D341Med (cell line): ENCODE measurements around the gene AP3M1.

Experiments used
- DNase-seq: peaks from one replicate; pipeline ENCODE4 v3.0.0; 2012; ENCODE audit warnings: low spot score

The AP3M1 gene

GRCh38 chr10:74079936-74080590, 70.6 kb downstream of the AP3M1 start:
- no peak for DNase-seq

DNA sequence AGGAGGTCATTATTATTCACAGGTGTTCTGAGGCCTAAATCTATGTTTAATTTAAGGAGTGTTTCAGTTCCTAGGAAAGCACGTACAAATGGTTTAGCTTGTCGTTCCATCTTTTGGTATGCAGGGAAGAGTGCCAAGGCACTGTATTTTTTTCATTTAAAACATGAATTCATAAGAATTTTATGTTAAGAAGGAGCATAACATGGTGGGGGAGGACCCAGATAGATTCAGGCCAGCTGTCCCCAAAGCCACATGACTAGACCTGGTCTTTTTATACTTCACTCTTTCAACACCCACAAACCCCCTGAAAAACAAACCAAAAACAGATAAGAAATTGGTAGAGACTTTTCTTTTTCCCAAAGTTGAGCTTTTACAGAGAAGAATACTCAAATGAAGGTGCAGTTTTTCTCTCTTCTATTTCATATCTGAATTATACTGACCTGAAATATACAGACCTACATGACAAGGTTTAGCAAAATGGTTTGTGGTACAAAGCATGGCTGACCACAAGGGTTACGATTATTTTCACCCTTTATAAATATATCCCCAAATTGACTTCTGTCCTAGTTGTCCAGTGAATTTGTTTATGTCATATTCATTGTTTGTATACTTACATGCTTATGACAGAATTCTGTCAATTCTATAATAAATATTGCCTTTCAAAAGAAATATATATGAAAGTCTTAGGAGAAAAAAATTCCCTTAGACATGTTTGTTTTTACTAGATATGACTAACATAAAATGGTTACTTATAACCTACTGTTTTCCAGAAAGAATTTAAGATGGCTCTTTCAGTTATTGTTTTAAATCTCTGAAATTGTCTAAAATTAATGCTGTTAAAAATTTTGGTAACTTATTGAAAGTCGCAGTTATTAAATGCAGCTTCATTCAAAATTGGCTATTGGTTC, 71.3 kb downstream of the AP3M1 start:
- DNase-seq = no peak

DNA sequence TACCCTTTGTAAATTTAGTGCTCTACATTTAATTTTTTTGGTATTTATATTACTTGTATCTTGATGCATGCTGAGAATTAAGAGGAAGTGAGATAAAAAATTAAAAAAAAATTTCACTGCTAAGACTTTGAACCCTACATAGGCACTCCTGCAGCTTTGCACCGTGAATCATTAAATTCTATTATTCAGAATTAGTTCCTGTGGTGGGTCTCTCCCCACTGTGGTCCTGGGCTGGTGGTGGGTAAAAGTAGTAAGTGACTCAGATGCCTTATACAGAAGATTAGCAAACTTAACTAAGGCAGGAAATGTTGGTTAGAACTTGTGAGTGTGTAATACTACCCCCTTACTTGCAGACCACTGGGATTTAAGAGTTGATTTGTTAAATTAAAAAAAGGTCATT, 72.6 kb downstream of the AP3M1 start:
- no peak for DNase-seq

- DNase-seq = no peak
These were observed 73.2 kb downstream of the AP3M1 start for GRCh38 chr10:74077416-74077815.

DNA sequence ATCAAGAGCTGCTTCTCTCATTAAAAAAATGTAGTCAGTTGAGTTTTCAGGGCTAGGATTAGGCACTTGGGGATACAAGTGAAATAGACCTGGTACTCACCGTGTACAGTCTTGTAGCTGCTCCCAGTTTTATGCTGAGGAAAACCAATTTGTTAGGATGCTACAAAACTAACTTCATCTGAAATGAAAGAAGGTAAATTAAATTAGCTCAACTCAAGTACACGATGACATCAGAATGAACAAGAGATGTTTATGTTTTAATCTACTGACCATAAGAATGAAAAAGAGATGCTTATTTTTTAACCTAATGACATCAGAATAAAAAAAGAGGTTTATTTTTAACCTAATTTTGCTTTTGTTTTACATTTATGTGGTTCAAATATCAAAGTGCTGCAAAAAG, 73.7 kb downstream of the AP3M1 start:
- DNase-seq = no peak

DNA sequence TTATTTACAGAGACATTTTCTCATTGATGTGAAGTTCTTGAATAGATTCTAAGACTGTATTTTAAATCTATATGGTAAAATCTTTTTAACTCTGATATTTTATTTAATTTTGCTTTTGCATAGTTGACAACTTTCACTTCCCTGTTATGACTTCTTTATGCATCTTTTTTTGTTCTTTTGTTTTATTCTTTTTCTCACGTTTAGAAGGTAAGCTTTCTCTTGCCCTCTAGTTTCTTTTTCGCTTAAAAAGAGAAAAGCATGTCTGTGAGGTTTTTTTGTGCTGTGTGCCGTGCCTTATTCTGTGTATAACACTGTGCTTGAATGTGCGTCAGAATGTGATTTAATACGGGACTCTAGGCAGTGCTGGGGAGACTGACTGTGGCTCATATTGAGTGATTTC, 74.7 kb downstream of the AP3M1 start:
- DNase-seq = no peak

- DNase-seq = no peak
These were observed 78.1 kb downstream of the AP3M1 start for GRCh38 chr10:74072503-74072902.

DNA sequence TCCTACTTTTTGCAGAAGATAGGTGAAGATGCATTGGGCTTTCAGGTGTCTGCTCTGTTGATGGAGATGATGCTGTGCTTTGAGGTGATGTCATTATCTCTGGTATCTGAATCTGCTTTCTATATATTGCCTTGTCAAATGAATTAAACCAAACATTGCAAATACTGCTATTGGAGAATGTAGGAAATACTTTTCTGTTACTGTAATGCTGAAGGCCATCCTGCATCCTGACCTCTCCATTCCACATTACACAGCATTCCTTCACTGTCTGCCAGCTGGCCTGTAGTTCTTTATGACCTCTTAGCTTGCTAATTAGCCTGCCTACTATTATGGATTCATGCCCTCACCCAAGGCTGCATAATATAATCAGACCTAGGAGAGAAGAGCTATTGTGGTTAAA, 79.5 kb downstream of the AP3M1 start:
- DNase-seq = no peak
